Non-pigmented ciliary epithelial cell (primary cell): Measurements from ENCODE around the gene DHRS2.
"Not testable (repeated sequence)": the region's sequence is repeated elsewhere in the genome, so short reads cannot be mapped to it uniquely, and the experiment has no call there.

Source experiments
- DNase-seq: peaks from one replicate; pipeline ENCODE4 v3.0.0-alpha.2; 2010; ENCODE audit warnings: low read depth

The DHRS2 gene

GRCh38 chr14:23648764-23649460, 12.7 kb downstream of the DHRS2 start:
- no peak for DNase-seq

GRCh38 chr14:23650506-23650905, 14.3 kb downstream of the DHRS2 start:
- DNase-seq = no peak

- DNase-seq = no peak
Observed at GRCh38 chr14:23653051-23653450, 16.9 kb downstream of the DHRS2 start.

- no peak for DNase-seq
Observed at GRCh38 chr14:23654231-23654630, 18.1 kb downstream of the DHRS2 start.

GRCh38 chr14:23657959-23658470, 21.9 kb downstream of the DHRS2 start:
- no peak for DNase-seq

- no peak for DNase-seq
Observed at GRCh38 chr14:23660290-23661226, 24.4 kb downstream of the DHRS2 start.

GRCh38 chr14:23661542-23661941, 25.4 kb downstream of the DHRS2 start:
- no peak for DNase-seq

GRCh38 chr14:23663127-23663526, 27.0 kb downstream of the DHRS2 start:
- DNase-seq = no peak

- DNase-seq = no peak
Observed at GRCh38 chr14:23663711-23664110, 27.5 kb downstream of the DHRS2 start.

GRCh38 chr14:23664207-23664885, 28.2 kb downstream of the DHRS2 start:
- no peak for DNase-seq

- DNase-seq = no peak
Observed at GRCh38 chr14:23665302-23666016, 29.3 kb downstream of the DHRS2 start.

GRCh38 chr14:23667134-23667533, 31.0 kb downstream of the DHRS2 start:
- DNase-seq = no peak

GRCh38 chr14:23669441-23669840, 33.3 kb downstream of the DHRS2 start:
- DNase-seq = no peak

GRCh38 chr14:23670481-23670880, 34.3 kb downstream of the DHRS2 start:
- DNase-seq = no peak

GRCh38 chr14:23672200-23672599, 36.0 kb downstream of the DHRS2 start:
- no peak for DNase-seq

- DNase-seq = no peak
Observed at GRCh38 chr14:23675337-23675736, 39.2 kb downstream of the DHRS2 start.

GRCh38 chr14:23675906-23676305, 39.7 kb downstream of the DHRS2 start:
- no peak for DNase-seq

GRCh38 chr14:23681337-23681736, 45.2 kb downstream of the DHRS2 start:
- no peak for DNase-seq

GRCh38 chr14:23689709-23690514, 53.7 kb downstream of the DHRS2 start:
- DNase-seq = not testable (repeated sequence)

- no peak for DNase-seq
Observed at GRCh38 chr14:23692416-23692815, 56.3 kb downstream of the DHRS2 start.

GRCh38 chr14:23693252-23693775, 57.1 kb downstream of the DHRS2 start:
- DNase-seq = no peak
